Measurements from ENCODE around the gene SHF.
A peak's percentile ranks its signal among the peaks of the same experiment; 100 is the strongest.

The SHF gene

DNA sequence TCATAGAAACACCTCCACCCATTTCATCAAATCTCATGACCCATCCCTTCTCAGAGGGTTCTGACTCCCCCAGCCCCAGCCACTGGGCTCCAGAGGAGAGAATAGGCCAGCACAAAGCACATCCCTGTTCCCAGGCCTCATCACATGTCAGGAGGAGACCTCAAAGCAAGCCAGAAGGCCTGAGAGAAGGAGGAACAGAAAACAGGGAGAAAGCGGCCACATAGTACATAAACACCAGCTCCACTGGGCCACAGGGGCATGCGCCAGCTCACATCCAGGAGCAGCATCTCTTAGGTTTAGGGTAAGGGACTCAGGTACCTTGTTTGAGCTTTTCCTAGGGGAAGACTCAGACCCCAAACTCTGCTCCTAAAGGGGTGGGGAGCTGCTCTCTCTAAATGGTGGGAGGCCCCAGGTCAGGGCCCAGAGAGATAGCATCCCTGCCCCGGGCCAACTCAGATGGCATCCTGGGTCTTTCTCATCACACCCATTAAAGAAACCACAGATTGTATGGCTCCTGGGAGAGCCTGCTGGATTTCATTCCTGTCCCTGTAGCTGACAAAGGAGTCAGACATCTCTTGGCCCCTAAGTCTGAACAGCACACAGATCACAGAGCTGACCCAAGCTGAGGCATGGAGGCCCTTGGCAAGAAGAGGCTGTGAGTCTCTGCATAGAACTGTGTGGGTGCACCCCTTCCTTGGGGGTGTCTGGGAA is 2.5 kb downstream of the SHF start:
- TF ChIP-seq SPI1 (IDR thresholded peaks at IDR 0.05; ENCODE audit: low read depth, low read length) = no peak
- no peak for TF ChIP-seq POLR2A (IDR thresholded peaks at IDR 0.05; ENCODE audit: low read depth, low read length)
- TF ChIP-seq POLR2AphosphoS5 (IDR thresholded peaks at IDR 0.05; ENCODE audit: low read depth, low read length) = no peak
- TF ChIP-seq TAF1 (IDR thresholded peaks at IDR 0.05; ENCODE audit: low read depth, low read length) = no peak
- no peak for TF ChIP-seq POU2F2 (IDR thresholded peaks at IDR 0.05; ENCODE audit: low read depth, low read length)
- no peak for TF ChIP-seq PAX5 (IDR thresholded peaks at IDR 0.05; ENCODE audit: insufficient read depth, low read length, severe bottlenecking)
- FAIRE-seq (no peak), DNase-seq (ENCODE audit: insufficient read length, low spot score) (no peak)

DNA sequence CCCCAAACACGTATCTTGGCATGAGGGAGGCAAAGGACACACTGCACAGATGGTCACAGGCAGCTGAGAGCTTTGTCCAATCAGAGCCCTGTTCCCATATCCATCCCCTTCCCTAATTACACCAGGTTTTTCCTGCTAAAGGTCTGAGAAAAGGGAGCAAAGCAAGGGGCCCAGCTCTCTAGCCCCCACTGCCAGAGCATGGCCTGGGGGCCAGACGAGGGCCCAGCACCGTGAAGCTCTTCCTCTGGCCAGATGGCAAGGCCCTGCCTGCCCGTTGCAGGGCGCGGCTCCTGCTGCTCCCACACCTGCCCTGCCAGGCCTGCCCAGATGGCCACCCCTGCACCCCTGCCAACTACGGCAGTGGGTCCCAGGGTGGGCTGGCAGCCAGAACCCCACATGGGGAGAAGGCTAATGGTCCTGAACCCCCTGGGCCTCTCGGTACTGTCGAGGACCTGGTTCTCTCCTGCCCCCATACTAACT is 3.2 kb downstream of the SHF start:
- FAIRE-seq (no peak), DNase-seq (ENCODE audit: insufficient read length, low spot score) (no peak)
- no peak for TF ChIP-seq POLR2AphosphoS5 (IDR thresholded peaks at IDR 0.05; ENCODE audit: low read depth, low read length)
- no peak for TF ChIP-seq PAX5 (IDR thresholded peaks at IDR 0.05; ENCODE audit: insufficient read depth, low read length, severe bottlenecking)
- TF ChIP-seq POU2F2 (IDR thresholded peaks at IDR 0.05; ENCODE audit: low read depth, low read length) = no peak
- no peak for TF ChIP-seq SPI1 (IDR thresholded peaks at IDR 0.05; ENCODE audit: low read depth, low read length)
- no peak for TF ChIP-seq TAF1 (IDR thresholded peaks at IDR 0.05; ENCODE audit: low read depth, low read length)
- no peak for TF ChIP-seq POLR2A (IDR thresholded peaks at IDR 0.05; ENCODE audit: low read depth, low read length)

DNA sequence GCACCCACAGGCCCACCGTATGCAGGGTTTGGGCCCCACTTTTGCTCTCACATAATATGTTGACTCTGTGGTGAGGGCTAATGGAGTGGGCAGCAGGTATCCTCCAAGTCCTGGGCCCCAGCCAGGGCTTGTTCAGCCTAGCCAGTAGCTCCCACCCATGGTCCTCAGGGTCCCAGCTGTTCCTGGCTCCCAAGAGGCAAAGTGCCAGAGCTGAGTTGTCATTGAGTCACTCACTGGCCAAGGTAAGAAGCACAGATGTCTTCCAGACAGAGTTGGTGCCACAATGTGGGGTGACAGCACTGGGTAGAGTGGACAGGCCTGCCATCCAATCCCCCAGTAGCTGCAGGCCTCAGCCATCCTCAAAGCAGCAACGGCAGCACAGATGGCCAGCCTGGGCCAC is 4.3 kb downstream of the SHF start:
- TF ChIP-seq PAX5 (IDR thresholded peaks at IDR 0.05; ENCODE audit: insufficient read depth, low read length, severe bottlenecking) (no peak), POU2F2 (IDR thresholded peaks at IDR 0.05; ENCODE audit: low read depth, low read length) (no peak), POLR2A (IDR thresholded peaks at IDR 0.05; ENCODE audit: low read depth, low read length) (no peak), TAF1 (IDR thresholded peaks at IDR 0.05; ENCODE audit: low read depth, low read length) (no peak), SPI1 (IDR thresholded peaks at IDR 0.05; ENCODE audit: low read depth, low read length) (no peak), POLR2AphosphoS5 (IDR thresholded peaks at IDR 0.05; ENCODE audit: low read depth, low read length) (no peak)
- DNase-seq (ENCODE audit: insufficient read length, low spot score) (no peak), FAIRE-seq (no peak)

DNA sequence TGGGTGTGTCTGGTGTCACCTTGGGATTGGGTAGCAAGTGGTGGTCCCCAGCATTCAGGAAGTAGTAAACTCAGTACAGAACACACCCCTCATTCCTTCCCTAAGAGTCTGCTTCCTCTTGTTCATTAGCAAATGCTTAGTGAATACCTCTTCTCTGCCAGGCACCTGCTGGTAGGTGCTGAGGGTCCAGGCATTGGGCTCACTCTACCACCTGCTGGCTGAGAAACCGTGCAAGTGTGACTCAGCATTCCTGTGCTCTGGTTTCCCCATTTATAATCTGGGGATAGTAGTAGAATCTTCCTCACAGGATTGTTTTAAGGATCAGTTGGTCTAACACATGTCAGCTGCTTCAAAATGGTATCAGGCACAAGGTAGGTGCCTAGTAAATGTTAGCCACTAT is 4.8 kb downstream of the SHF start:
- TF ChIP-seq POLR2A (IDR thresholded peaks at IDR 0.05; ENCODE audit: low read depth, low read length) (no peak), POU2F2 (IDR thresholded peaks at IDR 0.05; ENCODE audit: low read depth, low read length) (no peak), PAX5 (IDR thresholded peaks at IDR 0.05; ENCODE audit: insufficient read depth, low read length, severe bottlenecking) (no peak), POLR2AphosphoS5 (IDR thresholded peaks at IDR 0.05; ENCODE audit: low read depth, low read length) (no peak), TAF1 (IDR thresholded peaks at IDR 0.05; ENCODE audit: low read depth, low read length) (no peak), SPI1 (IDR thresholded peaks at IDR 0.05; ENCODE audit: low read depth, low read length) (no peak)
- DNase-seq (ENCODE audit: insufficient read length, low spot score) (no peak), FAIRE-seq (no peak)

DNA sequence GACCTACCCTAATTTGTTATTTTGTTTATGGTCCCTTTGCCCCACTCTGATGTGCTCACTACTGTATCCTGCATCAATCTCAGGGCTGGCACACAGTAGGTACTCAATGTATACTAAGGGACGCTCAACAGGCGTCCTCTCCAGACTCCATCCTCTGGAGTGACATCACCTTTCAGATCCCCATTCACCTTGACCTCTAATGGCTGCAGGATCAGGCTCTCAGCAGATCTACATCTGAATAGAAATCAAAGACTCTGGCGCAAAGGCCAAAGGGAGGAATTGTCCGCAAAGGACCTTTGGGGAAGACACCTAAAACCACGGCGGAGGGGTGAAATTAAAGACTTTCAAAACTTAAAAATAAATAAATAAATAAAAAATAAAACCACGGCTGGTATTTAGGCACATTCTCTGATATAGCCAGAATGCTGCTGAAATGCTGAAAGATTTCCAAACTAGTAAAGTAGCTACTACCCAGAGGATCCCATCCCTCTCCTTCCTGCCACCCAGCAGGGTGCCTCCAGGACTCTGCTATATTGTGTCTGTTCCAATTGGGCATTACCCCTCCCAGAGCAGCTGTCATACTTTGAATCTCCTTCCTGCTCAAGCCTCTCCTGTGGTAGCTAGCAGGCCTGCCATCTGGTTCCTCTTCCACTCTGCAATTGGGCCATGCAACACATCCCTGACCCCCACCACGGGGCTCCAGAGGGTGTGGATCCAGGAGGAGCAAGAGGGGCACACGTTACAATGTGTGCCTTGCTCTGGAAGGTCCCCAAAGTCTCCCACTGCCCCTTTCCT is 6.1 kb downstream of the SHF start:
- no peak for DNase-seq (ENCODE audit: insufficient read length, low spot score)
- FAIRE-seq = no peak
- no peak for TF ChIP-seq POU2F2 (IDR thresholded peaks at IDR 0.05; ENCODE audit: low read depth, low read length)
- no peak for TF ChIP-seq TAF1 (IDR thresholded peaks at IDR 0.05; ENCODE audit: low read depth, low read length)
- no peak for TF ChIP-seq SPI1 (IDR thresholded peaks at IDR 0.05; ENCODE audit: low read depth, low read length)
- no peak for TF ChIP-seq PAX5 (IDR thresholded peaks at IDR 0.05; ENCODE audit: insufficient read depth, low read length, severe bottlenecking)
- TF ChIP-seq POLR2A (IDR thresholded peaks at IDR 0.05; ENCODE audit: low read depth, low read length) = no peak
- TF ChIP-seq POLR2AphosphoS5 (IDR thresholded peaks at IDR 0.05; ENCODE audit: low read depth, low read length) = no peak

DNA sequence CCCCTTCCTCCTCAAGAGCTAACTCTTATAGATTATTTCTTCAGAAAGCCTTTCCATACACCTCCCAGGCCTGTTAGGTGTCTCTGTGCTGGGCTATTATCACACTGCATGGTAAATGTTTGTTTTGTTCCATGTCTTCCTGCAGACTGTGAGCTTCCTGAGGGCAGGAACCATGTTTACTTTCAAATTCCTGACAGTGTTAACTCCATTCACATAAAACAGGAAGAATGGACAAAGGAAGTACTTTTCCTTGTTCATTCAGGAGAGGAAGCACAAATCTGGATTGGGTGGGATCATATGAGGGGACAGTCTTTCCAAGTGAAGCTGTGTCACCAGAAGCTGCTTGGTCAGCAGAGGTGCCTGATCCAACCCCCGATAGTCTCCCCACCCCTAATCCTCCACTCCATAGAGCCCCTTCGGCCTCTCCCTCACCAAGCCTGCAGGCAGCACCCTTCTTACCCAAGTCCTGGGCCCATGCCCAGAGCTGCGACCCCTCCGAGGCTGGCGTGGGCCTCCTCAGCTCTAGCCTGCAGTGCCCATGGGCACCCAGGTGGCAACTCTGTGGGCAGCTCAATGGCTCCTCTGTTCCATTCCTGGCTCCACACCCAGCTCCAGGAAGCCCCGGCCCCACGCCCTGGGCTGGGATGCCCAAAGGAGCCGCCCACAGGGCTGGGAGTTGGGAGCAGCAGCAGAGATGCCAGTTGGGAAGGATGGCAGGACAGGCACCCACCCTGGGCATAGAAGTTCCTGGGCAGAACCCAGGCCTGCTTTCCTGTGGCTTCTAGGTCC is 6.9 kb downstream of the SHF start:
- DNase-seq (ENCODE audit: insufficient read length, low spot score) = no peak
- FAIRE-seq = no peak
- no peak for TF ChIP-seq POLR2A (IDR thresholded peaks at IDR 0.05; ENCODE audit: low read depth, low read length)

DNA sequence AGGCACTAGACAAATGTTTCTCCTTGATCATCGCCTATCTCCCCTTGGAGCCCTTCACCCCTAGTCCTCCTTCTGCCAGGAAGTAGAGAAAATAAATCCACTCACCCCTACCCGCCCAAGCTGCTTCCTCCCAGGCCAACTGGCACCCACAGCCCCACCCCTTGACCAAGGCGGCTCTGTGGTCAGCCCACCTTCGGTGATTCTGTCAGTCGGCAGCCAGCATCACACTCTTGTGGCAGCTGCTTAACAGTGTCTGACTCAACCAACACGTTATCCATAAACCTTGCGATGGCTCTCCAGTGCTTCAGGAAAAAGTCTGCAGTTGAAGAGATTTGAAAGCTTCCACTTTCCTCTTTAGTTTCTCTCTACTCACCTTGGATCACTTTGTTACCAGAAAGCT is 7.6 kb downstream of the SHF start:
- TF ChIP-seq PAX5 (IDR thresholded peaks at IDR 0.05; ENCODE audit: insufficient read depth, low read length, severe bottlenecking) = no peak
- TF ChIP-seq TAF1 (IDR thresholded peaks at IDR 0.05; ENCODE audit: low read depth, low read length) = no peak
- DNase-seq (ENCODE audit: insufficient read length, low spot score) (no peak), FAIRE-seq (no peak)

DNA sequence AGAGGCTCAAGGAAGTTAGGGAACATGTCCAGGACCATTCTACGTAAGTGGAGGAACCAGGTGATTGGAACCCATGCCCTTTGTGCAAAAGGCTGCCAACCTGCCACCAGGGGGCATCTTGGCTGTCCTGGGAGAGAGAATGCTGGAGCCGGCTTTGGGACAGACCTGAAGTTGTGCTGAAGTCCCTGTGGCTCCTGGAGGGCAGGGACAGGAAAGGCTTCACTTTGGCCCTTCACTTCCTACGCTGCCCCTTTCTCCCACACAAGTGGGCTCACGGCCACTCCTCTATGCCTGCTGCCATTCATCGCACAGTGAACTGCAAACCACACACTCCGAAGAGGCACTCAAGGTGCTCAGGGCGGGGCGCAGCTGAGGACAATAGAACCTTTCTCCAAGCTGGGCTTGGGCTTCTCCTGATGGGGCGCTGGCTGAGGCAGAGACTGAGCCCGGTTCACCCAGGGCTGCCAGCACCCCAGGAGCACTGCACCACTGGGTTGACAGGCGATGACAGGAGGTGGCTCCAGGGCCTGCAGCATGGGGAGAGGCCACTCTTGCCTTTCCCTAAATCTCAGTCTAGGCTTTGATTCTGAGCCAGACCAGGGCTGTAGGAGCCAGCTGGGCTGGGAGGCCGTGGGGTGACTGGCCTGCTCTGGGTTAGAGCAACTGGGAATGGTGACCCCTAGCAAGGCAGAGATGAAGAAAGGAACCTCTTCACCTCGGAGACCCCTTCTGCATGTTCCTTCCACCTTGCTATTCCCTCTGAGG is 8.4 kb downstream of the SHF start:
- FAIRE-seq = peak; percentile 57

DNA sequence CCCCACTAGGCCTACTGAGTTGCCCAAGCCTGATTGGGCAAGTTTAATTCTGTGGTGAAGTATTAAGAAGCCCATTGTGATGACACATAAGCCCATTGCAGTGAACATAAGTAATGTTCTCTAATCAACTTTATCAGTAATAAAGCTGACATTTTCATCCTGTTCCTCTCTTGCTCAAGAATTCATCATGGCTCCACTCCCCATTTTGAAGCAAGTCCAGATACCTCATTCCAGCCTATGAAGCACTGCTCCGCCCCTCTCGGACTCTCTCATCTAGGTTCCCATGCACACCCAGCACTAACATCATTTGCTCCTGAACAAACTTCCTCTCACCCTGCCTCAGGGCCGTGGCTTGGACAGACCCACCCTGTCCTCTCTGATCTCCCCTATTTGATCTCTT is 10.5 kb downstream of the SHF start:
- no peak for FAIRE-seq
- no peak for DNase-seq (ENCODE audit: insufficient read length, low spot score)
- TF ChIP-seq POLR2AphosphoS5 (IDR thresholded peaks at IDR 0.05; ENCODE audit: low read depth, low read length) = no peak
- TF ChIP-seq PAX5 (IDR thresholded peaks at IDR 0.05; ENCODE audit: insufficient read depth, low read length, severe bottlenecking) = no peak
- TF ChIP-seq TAF1 (IDR thresholded peaks at IDR 0.05; ENCODE audit: low read depth, low read length) = no peak
- TF ChIP-seq SPI1 (IDR thresholded peaks at IDR 0.05; ENCODE audit: low read depth, low read length) = no peak
- no peak for TF ChIP-seq POLR2A (IDR thresholded peaks at IDR 0.05; ENCODE audit: low read depth, low read length)
- TF ChIP-seq POU2F2 (IDR thresholded peaks at IDR 0.05; ENCODE audit: low read depth, low read length) = no peak

More for the DNA sequence above, 8.4 kb downstream of the SHF start:
- no peak for DNase-seq (ENCODE audit: insufficient read length, low spot score)
- TF ChIP-seq POLR2AphosphoS5 (IDR thresholded peaks at IDR 0.05; ENCODE audit: low read depth, low read length) (no peak; the same call in 1 of the 2 replicates), POLR2A (IDR thresholded peaks at IDR 0.05; ENCODE audit: low read depth, low read length) (no peak), PAX5 (IDR thresholded peaks at IDR 0.05; ENCODE audit: insufficient read depth, low read length, severe bottlenecking) (no peak), POU2F2 (IDR thresholded peaks at IDR 0.05; ENCODE audit: low read depth, low read length) (no peak), SPI1 (IDR thresholded peaks at IDR 0.05; ENCODE audit: low read depth, low read length) (no peak), TAF1 (IDR thresholded peaks at IDR 0.05; ENCODE audit: low read depth, low read length) (no peak)
